ENCODE data around the gene PPFIBP2. TPM values are rescaled to one million over a fixed set of nuclear protein-coding genes. Genes with fewer than 3 reads are reported as not detected.
A peak's percentile ranks its signal among the peaks of the same experiment; 100 is the strongest.

The PPFIBP2 gene
- total RNA-seq, 4 donors from 2014 or later, result 64.3 to 91.9 (median 71.6) TPM

DNA sequence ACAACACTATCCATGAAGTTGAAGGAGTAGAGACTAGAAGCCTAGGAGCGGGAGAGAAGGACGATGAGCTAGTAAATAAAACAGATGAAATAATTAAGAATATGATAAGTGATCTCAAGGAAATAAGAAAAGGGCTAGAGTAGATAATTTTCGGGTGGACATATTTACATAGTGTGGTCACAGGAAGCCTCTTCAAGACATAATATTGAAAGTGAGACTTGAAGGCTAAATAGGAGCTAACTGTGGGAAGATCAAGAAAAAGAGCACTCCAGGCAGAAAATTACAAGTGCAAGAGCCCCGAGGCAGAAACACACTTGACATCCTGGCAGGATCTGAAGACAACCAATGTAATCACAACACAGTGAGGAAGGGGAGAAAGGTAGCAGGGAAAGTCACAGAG, 11.9 kb upstream of the PPFIBP2 start:
- intact Hi-C loops (cut with DNase I), result no loop called here

GRCh38 chr11:7506243-7506642, 7.6 kb upstream of the PPFIBP2 start:
- no peak for DNase-seq
- H3K4me3 ChIP-seq (replicated peaks in 1 of 3), result no peak overlapping the region
- H3K27me3 ChIP-seq, result no peaks in the 10 kb centered on the region
- H3K9me3 ChIP-seq, result no peaks in the 10 kb centered on the region
- H3K36me3 ChIP-seq, result no peaks in the 10 kb centered on the region
- peaks cover 4 to 10% of the 10 kb centered on the region in 2 donors for H3K4me1 ChIP-seq
- WGBS, 2 donors, result 89 to 91% methylated on average over 3 of the region's 3 CpGs
- intact Hi-C loops (cut with DNase I), result no loop called here
- TF ChIP-seq POLR2A (IDR thresholded peaks at IDR 0.05), result no peak
- no peak for TF ChIP-seq CTCF (IDR thresholded peaks at IDR 0.05)
- no peak overlapping the region for H3K27ac ChIP-seq

More for the DNA sequence above, 11.9 kb upstream of the PPFIBP2 start:
- no peak overlapping the region for H3K4me3 ChIP-seq (replicated peaks in 1 of 3)
- no peaks in the 10 kb centered on the region for H3K36me3 ChIP-seq
- no peaks in the 10 kb centered on the region for H3K4me1 ChIP-seq
- WGBS, 2 donors, result 73 to 77% methylated on average over 4 of the region's 4 CpGs
- H3K27ac ChIP-seq, result no peak overlapping the region
- DNase-seq, result no peak
- TF ChIP-seq CTCF (IDR thresholded peaks at IDR 0.05), result no peak
- TF ChIP-seq POLR2A (IDR thresholded peaks at IDR 0.05), result no peak
- H3K9me3 ChIP-seq, result no peaks in the 10 kb centered on the region
- no peaks in the 10 kb centered on the region for H3K27me3 ChIP-seq

GRCh38 chr11:7508087-7508486, 5.7 kb upstream of the PPFIBP2 start:
- 89 to 92% methylated on average over 3 of the region's 3 CpGs for WGBS, 2 donors

DNA sequence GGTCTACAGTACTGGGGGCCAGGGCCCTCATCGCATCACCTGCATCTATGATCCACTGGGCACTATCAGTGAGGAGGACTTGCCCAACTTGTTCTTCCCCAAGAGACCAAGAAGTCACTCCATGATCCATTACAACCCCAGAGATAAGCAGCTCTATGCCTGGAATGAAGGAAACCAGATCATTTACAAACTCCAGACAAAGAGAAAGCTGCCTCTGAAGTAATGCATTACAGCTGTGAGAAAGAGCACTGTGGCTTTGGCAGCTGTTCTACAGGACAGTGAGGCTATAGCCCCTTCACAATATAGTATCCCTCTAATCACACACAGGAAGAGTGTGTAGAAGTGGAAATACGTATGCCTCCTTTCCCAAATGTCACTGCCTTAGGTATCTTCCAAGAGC, 3.8 kb upstream of the PPFIBP2 start:
- DNase-seq, result no peak
- no peaks in the 10 kb centered on the region for H3K27me3 ChIP-seq
- H3K9me3 ChIP-seq, result no peaks in the 10 kb centered on the region
- no peak overlapping the region for H3K4me3 ChIP-seq (replicated peaks in 1 of 3)
- 68 to 93% methylated on average over 2 of the region's 2 CpGs for WGBS, 2 donors
- no peak for TF ChIP-seq CTCF (IDR thresholded peaks at IDR 0.05)
- no peak for TF ChIP-seq POLR2A (IDR thresholded peaks at IDR 0.05)
- H3K4me1 ChIP-seq, result peaks cover 23 to 30% of the 10 kb centered on the region in 2 donors
- intact Hi-C loops (cut with DNase I), result loop anchor here (10.0 kb wide), 1 partner anchor 65 kb away; no protein-coding TSS in a partner anchor
- H3K36me3 ChIP-seq, result no peaks in the 10 kb centered on the region
- H3K27ac ChIP-seq, result peak overlapping the region in 1 of 3 donors; percentile 97

More at GRCh38 chr11:7508087-7508486, 5.7 kb upstream of the PPFIBP2 start:
- no peak overlapping the region for H3K4me3 ChIP-seq (replicated peaks in 1 of 3)
- H3K27me3 ChIP-seq, result no peaks in the 10 kb centered on the region
- no peaks in the 10 kb centered on the region for H3K9me3 ChIP-seq
- H3K4me1 ChIP-seq, result peaks cover 22 to 25% of the 10 kb centered on the region in 2 donors
- DNase-seq, result no peak
- no peak overlapping the region for H3K27ac ChIP-seq
- intact Hi-C loops (cut with DNase I), result no loop called here
- H3K36me3 ChIP-seq, result no peaks in the 10 kb centered on the region
- no peak for TF ChIP-seq POLR2A (IDR thresholded peaks at IDR 0.05)
- no peak for TF ChIP-seq CTCF (IDR thresholded peaks at IDR 0.05)

GRCh38 chr11:7511401-7511800, 2.4 kb upstream of the PPFIBP2 start:
- WGBS, 2 donors, result 11 to 22% methylated on average over 5 of the region's 5 CpGs
- peak in 1 of 6 experiments; percentile 11 for TF ChIP-seq CTCF (IDR thresholded peaks at IDR 0.05)
- peak in 1 of 2 donors; percentile 55 for TF ChIP-seq POLR2A (IDR thresholded peaks at IDR 0.05)
- Histone ChIP-seq H3K27ac (peak overlapping the region; percentile 97 to 100 (median 98)), H3K27me3 (no peaks in the 10 kb centered on the region), H3K36me3 (no peaks in the 10 kb centered on the region), H3K4me1 (peaks cover 32 to 37% of the 10 kb centered on the region in 2 donors), H3K9me3 (no peaks in the 10 kb centered on the region), H3K4me3 (replicated peaks in 1 of 3) (no peak overlapping the region)
- peak; percentile 92 to 94 for DNase-seq
- intact Hi-C loops (cut with DNase I), result loop anchor here (10.0 kb wide), 1 partner anchor 63 kb away; no protein-coding TSS in a partner anchor

Measured in thyroid gland (tissue), 4 donors.